ENCODE data around the gene ATP8B3. TPM values are rescaled to one million over a fixed set of nuclear protein-coding genes. Genes with fewer than 3 reads are reported as not detected.

Gene ATP8B3
- total RNA-seq, 4 donors from 2014 or later, result 0.09 to 0.24 TPM; not detected in 2

DNA sequence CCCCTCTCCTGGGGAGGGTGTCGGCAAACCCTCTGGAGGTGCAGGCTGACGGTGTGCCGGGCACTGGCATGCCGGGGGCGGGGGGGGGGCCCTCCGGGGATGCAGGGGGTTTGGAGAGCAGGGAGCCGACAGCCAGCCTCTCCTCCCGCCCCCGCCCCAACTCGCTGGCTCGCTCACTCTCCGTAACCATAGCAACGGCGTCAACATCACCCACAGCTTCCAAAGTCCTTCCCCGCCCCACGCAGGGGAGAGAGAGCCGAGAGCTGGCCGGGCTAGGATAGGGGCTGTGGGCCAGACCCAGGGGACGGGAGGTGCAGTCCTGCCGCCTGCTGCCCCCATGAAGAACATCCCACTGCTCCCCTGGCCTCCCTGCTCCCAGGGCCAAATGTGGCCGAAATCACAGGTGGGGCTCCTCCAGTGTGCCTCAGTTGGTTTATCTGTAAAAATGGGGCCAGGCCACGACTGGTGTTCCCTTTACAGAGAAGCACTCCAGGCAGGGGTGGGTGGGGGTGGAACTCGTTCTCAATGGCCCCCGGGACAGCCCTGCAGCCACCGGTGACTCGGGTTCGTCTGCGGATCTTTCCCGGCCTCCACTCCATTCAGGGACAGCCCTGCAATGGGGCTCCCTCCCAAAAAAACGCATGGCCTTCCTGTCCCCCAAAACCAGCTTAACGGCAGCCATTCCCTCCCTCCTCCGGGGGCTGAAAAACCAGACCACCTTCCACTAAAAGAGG lies 48.1 kb upstream of the ATP8B3 start:
- DNase-seq (no peak), ATAC-seq (no peak)
- H3K27ac ChIP-seq, result no peak overlapping the region
- peaks cover 8 to 14% (median 8%) of the 10 kb centered on the region in 3 donors for H3K27me3 ChIP-seq
- intact Hi-C loops (cut with DNase I; ENCODE audit: low total_unique reads), result loop anchor here (10.0 kb wide), 1 partner anchor 475 kb away; the partner anchor contains the start of gene NDUFS7
- H3K36me3 ChIP-seq, result no peaks in the 10 kb centered on the region
- H3K9me3 ChIP-seq, result no peaks in the 10 kb centered on the region
- TF ChIP-seq POLR2A (IDR thresholded peaks at IDR 0.05), result no peak
- TF ChIP-seq CTCF (IDR thresholded peaks at IDR 0.05 in 4 of 5, conservative IDR thresholded peaks at IDR 0.05 in 1 of 5), result no peak
- in situ Hi-C loops (cut with MboI; ENCODE audit: low sequenced_read_pairs in 4 of 4), result no loop called here
- H3K4me1 ChIP-seq, result peaks cover 16 to 37% of the 10 kb centered on the region in 2 donors
- H3K4me3 ChIP-seq, result no peak overlapping the region

DNA sequence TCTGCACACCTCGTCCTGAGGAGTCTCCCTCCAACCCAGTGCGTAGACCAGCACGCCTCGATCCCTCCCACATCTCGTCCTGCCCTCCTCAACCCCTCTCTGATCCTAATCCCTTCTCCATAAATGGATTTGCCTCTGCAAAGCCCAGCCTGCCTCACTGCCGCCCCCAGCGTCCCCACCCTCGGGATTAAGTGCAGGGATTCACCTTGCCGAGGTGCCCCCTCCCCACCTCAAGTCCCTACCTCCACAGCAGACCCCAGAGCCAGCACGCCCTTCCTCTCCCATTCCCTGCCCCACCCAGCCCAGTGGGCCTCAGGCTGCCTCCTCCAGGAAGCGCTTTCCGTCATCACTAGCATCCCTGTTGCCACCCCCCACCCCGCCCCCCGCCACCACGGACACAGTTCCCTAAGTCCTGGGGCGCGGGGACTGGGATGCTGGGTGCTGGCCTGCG lies 47.3 kb upstream of the ATP8B3 start:
- no peak overlapping the region for H3K4me3 ChIP-seq
- DNase-seq (no peak), ATAC-seq (no peak)
- no peak for TF ChIP-seq CTCF (IDR thresholded peaks at IDR 0.05 in 4 of 5, conservative IDR thresholded peaks at IDR 0.05 in 1 of 5)
- TF ChIP-seq POLR2A (IDR thresholded peaks at IDR 0.05), result no peak
- H3K27me3 ChIP-seq, result peaks cover 8 to 14% (median 8%) of the 10 kb centered on the region in 3 donors
- intact Hi-C loops (cut with DNase I; ENCODE audit: low total_unique reads), result no loop called here
- H3K36me3 ChIP-seq, result no peaks in the 10 kb centered on the region
- peaks cover 21 to 35% of the 10 kb centered on the region in 2 donors for H3K4me1 ChIP-seq
- in situ Hi-C loops (cut with MboI; ENCODE audit: low sequenced_read_pairs in 4 of 4), result no loop called here
- H3K27ac ChIP-seq, result peak overlapping the region in 2 of 4 donors; percentile 73 to 82
- H3K9me3 ChIP-seq, result no peaks in the 10 kb centered on the region

- TF ChIP-seq CTCF (IDR thresholded peaks at IDR 0.05 in 4 of 5, conservative IDR thresholded peaks at IDR 0.05 in 1 of 5), result no peak
- TF ChIP-seq POLR2A (IDR thresholded peaks at IDR 0.05), result no peak
- DNase-seq, result no peak
- Histone ChIP-seq H3K27me3 (peaks cover 8 to 14% (median 8%) of the 10 kb centered on the region in 3 donors), H3K4me3 (no peak overlapping the region), H3K9me3 (no peaks in the 10 kb centered on the region), H3K27ac (peak overlapping the region in 3 of 4 donors; percentile 73 to 82 (median 80)), H3K36me3 (no peaks in the 10 kb centered on the region), H3K4me1 (peaks cover 21 to 35% of the 10 kb centered on the region in 2 donors)
- in situ Hi-C loops (cut with MboI; ENCODE audit: low sequenced_read_pairs in 4 of 4) (no loop called here), intact Hi-C loops (cut with DNase I; ENCODE audit: low total_unique reads) (no loop called here)
- ATAC-seq, result no peak
These were observed 46.5 kb upstream of the ATP8B3 start for GRCh38 chr19:1858412-1859081.

- Histone ChIP-seq H3K9me3 (no peaks in the 10 kb centered on the region), H3K4me3 (peak overlapping the region; percentile 35 to 50 (median 46)), H3K27me3 (peaks cover 8 to 14% (median 9%) of the 10 kb centered on the region in 3 donors), H3K36me3 (no peaks in the 10 kb centered on the region), H3K27ac (peak overlapping the region; percentile 62 to 82 (median 76)), H3K4me1 (peaks cover 21 to 35% of the 10 kb centered on the region in 2 donors)
- in situ Hi-C loops (cut with MboI; ENCODE audit: low sequenced_read_pairs in 4 of 4), result no loop called here
- no peak for DNase-seq
- TF ChIP-seq CTCF (IDR thresholded peaks at IDR 0.05 in 4 of 5, conservative IDR thresholded peaks at IDR 0.05 in 1 of 5) (no peak), POLR2A (IDR thresholded peaks at IDR 0.05) (no peak)
- intact Hi-C loops (cut with DNase I; ENCODE audit: low total_unique reads), result no loop called here
- ATAC-seq, result no peak
These were observed 45.7 kb upstream of the ATP8B3 start for GRCh38 chr19:1857648-1858326.
